Omental fat pad (tissue), 4 donors: ENCODE data around the gene CTDP1. TPM values are rescaled to one million over a fixed set of nuclear protein-coding genes. Genes with fewer than 3 reads are reported as not detected.
A peak's percentile ranks its signal among the peaks of the same experiment; 100 is the strongest.

ENCODE experiments used
- ATAC-seq: fragments of 150-250 bp; one replicate; pipeline ENCODE4 v1.9.1; 2016; ENCODE audit warnings: mild to moderate bottlenecking, moderate library complexity; ENCODE audit not compliant: low FRiP score
- DNase-seq: peaks from one replicate; pipeline ENCODE4 v3.0.0-alpha.2; 2019; ENCODE audit warnings: low spot score
- total RNA-seq, 4 donors: library from RNA; depleted of rRNA; stranded (reverse); fragments of >200 nt; gene quantifications; one replicate each; pipeline ENCODE4 v1.1.0, GENCODE V29; 2016
- TF ChIP-seq, protein P1 (sequence below), 3 donors: fragments of 450-650 bp; IDR thresholded peaks; one replicate each; pipeline ENCODE4 v1.5.1; 2016 to 2017; ENCODE audit warnings: antibody characterized with exemption in 3 of 3, mild to moderate bottlenecking in 3 of 3, moderate library complexity in 2 of 3

CTDP1 gene
- total RNA-seq, 4 donors from 2014 or later: 11.8 to 25.2 (median 16.0) TPM

DNA sequence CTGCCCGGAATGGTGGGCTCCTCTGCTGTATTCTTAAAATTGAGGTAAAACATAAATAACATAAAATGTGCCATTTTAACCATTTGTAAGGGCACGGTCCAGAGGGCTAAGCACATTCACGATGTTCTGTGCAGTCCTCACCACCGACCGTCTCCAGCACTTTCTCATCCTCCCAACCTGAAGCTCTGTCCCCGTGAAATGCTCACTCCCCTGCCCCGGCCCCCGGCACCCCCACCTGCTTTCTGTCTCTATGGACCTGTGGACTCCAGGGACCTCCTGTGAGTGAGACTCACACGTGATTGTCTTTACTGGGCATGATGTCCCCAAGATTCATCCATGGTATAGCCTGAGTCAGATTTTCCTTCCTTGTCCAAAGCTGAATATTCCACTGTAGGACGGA lies 38.7 kb upstream of the CTDP1 start:
- ATAC-seq (no peak), DNase-seq (no peak)
- TF ChIP-seq, protein P1, sequence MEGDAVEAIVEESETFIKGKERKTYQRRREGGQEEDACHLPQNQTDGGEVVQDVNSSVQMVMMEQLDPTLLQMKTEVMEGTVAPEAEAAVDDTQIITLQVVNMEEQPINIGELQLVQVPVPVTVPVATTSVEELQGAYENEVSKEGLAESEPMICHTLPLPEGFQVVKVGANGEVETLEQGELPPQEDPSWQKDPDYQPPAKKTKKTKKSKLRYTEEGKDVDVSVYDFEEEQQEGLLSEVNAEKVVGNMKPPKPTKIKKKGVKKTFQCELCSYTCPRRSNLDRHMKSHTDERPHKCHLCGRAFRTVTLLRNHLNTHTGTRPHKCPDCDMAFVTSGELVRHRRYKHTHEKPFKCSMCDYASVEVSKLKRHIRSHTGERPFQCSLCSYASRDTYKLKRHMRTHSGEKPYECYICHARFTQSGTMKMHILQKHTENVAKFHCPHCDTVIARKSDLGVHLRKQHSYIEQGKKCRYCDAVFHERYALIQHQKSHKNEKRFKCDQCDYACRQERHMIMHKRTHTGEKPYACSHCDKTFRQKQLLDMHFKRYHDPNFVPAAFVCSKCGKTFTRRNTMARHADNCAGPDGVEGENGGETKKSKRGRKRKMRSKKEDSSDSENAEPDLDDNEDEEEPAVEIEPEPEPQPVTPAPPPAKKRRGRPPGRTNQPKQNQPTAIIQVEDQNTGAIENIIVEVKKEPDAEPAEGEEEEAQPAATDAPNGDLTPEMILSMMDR (IDR thresholded peaks at IDR 0.05): no peak

DNA sequence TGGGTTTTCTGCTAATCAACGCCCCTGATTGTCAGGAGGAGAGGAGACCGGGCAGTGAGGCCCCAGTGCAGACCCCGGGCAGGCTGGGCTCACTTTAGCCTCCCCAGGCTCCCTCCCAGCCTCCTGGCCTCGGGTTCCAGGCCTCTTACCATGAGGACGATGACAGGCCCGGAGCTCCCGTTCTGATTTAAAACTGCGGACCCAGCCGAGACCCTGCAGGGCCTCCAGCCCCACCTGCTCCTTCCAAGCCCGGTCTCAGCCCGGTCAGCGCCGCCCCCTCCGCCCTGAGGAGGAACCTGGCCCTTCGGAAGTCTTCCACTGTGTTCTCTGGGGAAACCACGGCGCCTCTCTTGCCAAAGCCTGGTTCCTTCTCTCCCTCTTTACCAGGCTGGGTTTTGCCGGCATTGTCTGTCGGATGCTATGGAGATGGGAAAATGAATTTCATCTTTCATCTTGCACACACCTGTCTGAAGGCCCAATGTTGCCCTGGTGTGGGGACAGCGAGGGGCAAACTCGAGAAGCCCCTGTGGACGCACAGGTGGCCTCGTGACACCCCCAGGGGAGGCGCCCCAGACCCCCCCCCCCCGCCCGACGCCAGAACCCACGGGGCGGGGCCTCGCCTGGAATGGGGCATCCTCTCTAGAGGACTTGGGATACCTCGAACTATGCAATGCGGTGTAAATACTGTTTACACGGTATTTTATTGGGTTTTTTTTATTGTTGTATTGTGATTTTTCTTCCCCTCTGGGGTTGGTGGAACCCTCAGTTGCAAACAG lies 37.7 kb upstream of the CTDP1 start:
- ATAC-seq (no peak), DNase-seq (no peak)
- TF ChIP-seq, protein P1 (IDR thresholded peaks at IDR 0.05): no peak

- TF ChIP-seq, protein P1 (IDR thresholded peaks at IDR 0.05): no peak
- ATAC-seq: no peak
Observed at GRCh38 chr18:79642626-79643025, 37.0 kb upstream of the CTDP1 start.

GRCh38 chr18:79643054-79643984 lies 36.3 kb upstream of the CTDP1 start:
- TF ChIP-seq, protein P1 (IDR thresholded peaks at IDR 0.05): no peak

More at GRCh38 chr18:79642626-79643025, 37.0 kb upstream of the CTDP1 start:
- no peak for DNase-seq

DNA sequence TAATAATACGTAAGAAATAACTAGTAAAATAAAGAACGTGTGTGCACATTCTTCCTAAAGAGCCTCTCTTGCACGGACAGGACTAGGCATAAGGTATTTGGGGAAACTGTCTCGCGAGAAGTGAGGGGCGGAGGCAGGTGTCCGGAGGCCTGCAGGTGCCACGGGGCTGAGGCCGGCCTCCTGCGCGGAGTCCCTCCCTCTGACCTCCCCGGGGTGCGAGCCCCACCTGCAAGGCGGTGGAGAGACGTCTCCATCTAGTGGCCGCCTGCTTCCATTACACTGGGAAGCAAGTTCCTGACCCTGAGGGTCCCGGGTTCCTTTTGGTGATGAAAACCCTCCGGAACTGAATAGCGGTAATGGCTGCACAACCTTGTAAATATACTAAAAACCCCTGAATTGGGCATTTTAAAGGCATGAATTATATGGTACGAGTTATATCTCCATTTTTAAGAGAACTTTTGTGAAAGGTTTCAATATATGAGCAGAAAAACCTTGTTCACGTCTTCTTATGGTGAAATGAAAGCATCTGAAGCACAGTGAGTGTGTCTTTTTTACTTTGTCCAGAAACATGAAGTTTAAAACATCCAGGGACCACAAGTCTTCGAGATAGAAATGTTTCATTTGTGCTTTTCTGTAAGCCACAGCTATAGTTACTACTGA lies 35.5 kb upstream of the CTDP1 start:
- TF ChIP-seq, protein P1 (IDR thresholded peaks at IDR 0.05): peak in 2 of 3 donors; percentile 72 to 92
- ATAC-seq (peak; percentile 82), DNase-seq (peak; percentile 33)

More at GRCh38 chr18:79643054-79643984, 36.3 kb upstream of the CTDP1 start:
- DNase-seq: no peak
- peak; percentile 50 for ATAC-seq

GRCh38 chr18:79644666-79645057 lies 34.9 kb upstream of the CTDP1 start:
- ATAC-seq (no peak), DNase-seq (no peak)
- TF ChIP-seq, protein P1 (IDR thresholded peaks at IDR 0.05): no peak
